Measurements from ENCODE around the gene SURF6. TPM values are rescaled to one million over a fixed set of nuclear protein-coding genes. Genes with fewer than 3 reads are reported as not detected.

Gene SURF6
- total and polyA plus RNA-seq, 10 donors: 13.2 to 28.6 (median 17.2) TPM

- Histone ChIP-seq H3K36me3 (peaks cover 0 to 80% (median 55%) of the 10 kb centered on the region in 6 donors), H3K27me3 (replicated peaks in 1 of 7) (no peaks in the 10 kb centered on the region), H3K4me3 (peak overlapping the region in 1 of 8 donors; percentile 49), H3K27ac (peak overlapping the region; percentile 19 to 86 (median 78)), H3K4me1 (peaks cover 25 to 89% (median 55%) of the 10 kb centered on the region in 6 donors), H3K9me3 (no peaks in the 10 kb centered on the region)
- 73 to 89% (median 77%) methylated on average over 10 to 12 of the region's 12 CpGs for WGBS, 5 donors
- TF ChIP-seq POLR2A (IDR thresholded peaks at IDR 0.05) (no peak), CTCF (IDR thresholded peaks at IDR 0.05 in 8 of 11, conservative IDR thresholded peaks at IDR 0.05 in 3 of 11) (no peak), POLR2AphosphoS5 (IDR thresholded peaks at IDR 0.05) (no peak)
- intact Hi-C loops (cut with DNase I; ENCODE audit: low total_unique reads): no loop called here
- DNase-seq: no peak
These were observed 6.0 kb upstream of the SURF6 start for GRCh38 chr9:133342069-133342406.

GRCh38 chr9:133341369-133342068 lies 5.5 kb upstream of the SURF6 start:
- Histone ChIP-seq H3K27me3 (replicated peaks in 1 of 7) (no peaks in the 10 kb centered on the region), H3K4me3 (peak overlapping the region in 3 of 8 donors; percentile 10 to 49 (median 23)), H3K27ac (peak overlapping the region; percentile 19 to 86 (median 78)), H3K9me3 (no peaks in the 10 kb centered on the region), H3K4me1 (peaks cover 25 to 89% (median 55%) of the 10 kb centered on the region in 6 donors), H3K36me3 (peaks cover 0 to 80% (median 55%) of the 10 kb centered on the region in 6 donors)
- peak; percentile 92 for DNase-seq
- TF ChIP-seq CTCF (IDR thresholded peaks at IDR 0.05 in 8 of 11, conservative IDR thresholded peaks at IDR 0.05 in 3 of 11) (no peak), POLR2AphosphoS5 (IDR thresholded peaks at IDR 0.05) (peak in 2 of 3 donors; percentile 53 to 69), POLR2A (IDR thresholded peaks at IDR 0.05) (no peak)
- WGBS, 5 donors: 68 to 86% (median 78%) methylated on average over 14 to 15 of the region's 15 CpGs
- intact Hi-C loops (cut with DNase I; ENCODE audit: low total_unique reads): no loop called here

DNA sequence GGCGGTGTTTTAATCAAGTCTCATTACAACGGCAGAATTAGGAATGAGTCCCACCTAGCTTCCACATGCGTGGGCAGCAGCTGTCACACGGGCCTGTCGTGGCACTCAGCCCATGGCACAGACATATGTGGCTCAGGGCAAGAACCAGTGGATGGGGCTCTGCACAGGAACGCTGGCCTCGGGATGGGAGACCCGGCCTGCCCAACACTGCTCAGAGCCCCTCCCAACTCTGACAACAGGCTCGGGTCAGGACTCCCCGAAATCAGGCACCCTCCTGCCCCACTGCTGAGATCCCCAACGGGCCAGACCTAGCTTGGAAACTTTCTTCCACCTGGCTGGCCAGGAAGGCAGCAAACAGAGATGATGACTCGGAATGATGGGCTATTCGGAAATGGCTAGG lies 4.9 kb upstream of the SURF6 start:
- Histone ChIP-seq H3K27me3 (replicated peaks in 1 of 7) (no peaks in the 10 kb centered on the region), H3K4me3 (peak overlapping the region in 2 of 8 donors; percentile 23 to 49), H3K27ac (peak overlapping the region; percentile 64 to 86 (median 78)), H3K9me3 (no peaks in the 10 kb centered on the region), H3K4me1 (peaks cover 20 to 86% (median 54%) of the 10 kb centered on the region in 6 donors), H3K36me3 (peaks cover 0 to 76% (median 53%) of the 10 kb centered on the region in 6 donors)
- intact Hi-C loops (cut with DNase I; ENCODE audit: low total_unique reads): no loop called here
- 78 to 86% (median 83%) methylated on average over 13 of the region's 13 CpGs for WGBS, 5 donors
- no peak for DNase-seq
- TF ChIP-seq POLR2A (IDR thresholded peaks at IDR 0.05) (no peak), CTCF (IDR thresholded peaks at IDR 0.05 in 8 of 11, conservative IDR thresholded peaks at IDR 0.05 in 3 of 11) (no peak), POLR2AphosphoS5 (IDR thresholded peaks at IDR 0.05) (no peak)

DNA sequence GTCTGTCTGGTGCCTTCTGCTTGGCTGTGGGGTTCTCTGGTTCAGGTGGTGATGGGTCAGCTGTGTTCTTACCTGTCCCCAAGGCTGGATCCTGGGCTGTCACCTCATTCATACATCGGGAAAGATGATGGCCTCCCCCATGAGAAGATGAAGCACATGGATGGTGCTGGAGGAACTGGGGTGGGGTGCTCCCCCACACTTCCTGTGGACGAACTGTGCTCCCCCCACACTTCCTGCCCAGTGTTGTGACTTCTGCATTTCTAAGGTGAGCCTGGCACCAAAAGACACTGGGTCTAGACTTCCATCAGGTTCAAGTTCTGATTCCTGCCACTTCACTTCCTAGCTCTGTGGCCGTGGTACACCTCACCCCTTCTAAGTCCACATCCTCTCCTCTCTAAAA lies 4.3 kb upstream of the SURF6 start:
- peaks cover 0 to 70% (median 49%) of the 10 kb centered on the region in 6 donors for H3K36me3 ChIP-seq
- 19 to 28% (median 20%) methylated on average over 2 to 3 of the region's 3 CpGs for WGBS, 5 donors

More for the DNA sequence above, 4.3 kb upstream of the SURF6 start:
- no peaks in the 10 kb centered on the region for H3K27me3 ChIP-seq (replicated peaks in 1 of 7)
- TF ChIP-seq POLR2AphosphoS5 (IDR thresholded peaks at IDR 0.05): no peak
- TF ChIP-seq CTCF (IDR thresholded peaks at IDR 0.05 in 8 of 11, conservative IDR thresholded peaks at IDR 0.05 in 3 of 11): no peak
- no peak for TF ChIP-seq POLR2A (IDR thresholded peaks at IDR 0.05)
- peak overlapping the region in 1 of 8 donors; percentile 49 for H3K4me3 ChIP-seq
- peak; percentile 88 for DNase-seq
- peak overlapping the region; percentile 64 to 86 (median 78) for H3K27ac ChIP-seq
- intact Hi-C loops (cut with DNase I; ENCODE audit: low total_unique reads): no loop called here
- no peaks in the 10 kb centered on the region for H3K9me3 ChIP-seq
- H3K4me1 ChIP-seq: peaks cover 19 to 85% (median 53%) of the 10 kb centered on the region in 6 donors
